ENCODE results near the gene OR7C1. TPM values are rescaled to one million over a fixed set of nuclear protein-coding genes. Genes with fewer than 3 reads are reported as not detected.

The OR7C1 gene
- polyA plus RNA-seq, 1 of the 3 experiments (the other 2 are of a cell fraction): not detected

- H3K79me2 ChIP-seq (ENCODE audit: insufficient read depth): no peaks in the 10 kb centered on the region
- ChIA-PET POLR2A (no interaction called here), CTCF (interaction anchor here (1.0 kb wide), 1 partner anchor 17 kb away, joined by 3 read pairs; no protein-coding TSS in a partner anchor)
- no peak overlapping the region for H2AFZ ChIP-seq (ENCODE audit: low read depth)
- TF ChIP-seq TAF1 (IDR thresholded peaks at IDR 0.05; ENCODE audit: borderline replicate concordance, low read depth, low read length): no peak
- no peak for TF ChIP-seq SIN3A (IDR thresholded peaks at IDR 0.05; ENCODE audit: borderline replicate concordance, low read depth, low read length)
- no peak for TF ChIP-seq RAD21 (IDR thresholded peaks at IDR 0.05; ENCODE audit: low read length)
- no peak for TF ChIP-seq POLR2AphosphoS5 (IDR thresholded peaks at IDR 0.05; ENCODE audit: low read depth, low read length)
- TF ChIP-seq FOXJ3 (CRISPR knock-in tag; IDR thresholded peaks at IDR 0.05): no peak
- TF ChIP-seq ZBTB33 (IDR thresholded peaks at IDR 0.05; ENCODE audit: borderline replicate concordance, low read depth): no peak
- H3K36me3 ChIP-seq (replicated peaks in 1 of 2; ENCODE audit: control insufficient read depth in 1 of 2, insufficient read depth in 2 of 2, low read length in 1 of 2): no peaks in the 10 kb centered on the region
- H3K27me3 ChIP-seq (ENCODE audit: insufficient read depth): peaks cover 23% of the 10 kb centered on the region; the same call in 1 of the 2 replicates
- no peaks in the 10 kb centered on the region for H3K9me3 ChIP-seq
- no peaks in the 10 kb centered on the region for H3K9me2 ChIP-seq
- H3K4me3 ChIP-seq (ENCODE audit: low read depth in 2 of 2, low read length in 1 of 2): no peak overlapping the region
- H3K4me1 ChIP-seq (ENCODE audit: control insufficient read depth in 1 of 2, insufficient read depth in 2 of 2, low read depth in 1 of 2, low read length in 1 of 2): no peaks in the 10 kb centered on the region
- no peaks in the 10 kb centered on the region for H3F3A ChIP-seq (replicated peaks; ENCODE audit: insufficient read depth)
- no peak overlapping the region for H3K27ac ChIP-seq (ENCODE audit: low read depth in 2 of 2, low read length in 1 of 2)
- no peak overlapping the region for H3K9ac ChIP-seq
- H3K4me2 ChIP-seq: no peak overlapping the region
- 4% methylated on average over 4 of the region's 5 CpGs for WGBS (ENCODE audit: low lambda C conversion rate)
- H4K20me1 ChIP-seq (ENCODE audit: insufficient read depth): no peaks in the 10 kb centered on the region
- no peak for DNase-seq
These were observed 65.8 kb downstream of the OR7C1 start for GRCh38 chr19:14769201-14769600.

GRCh38 chr19:14768001-14768400 is 67.0 kb downstream of the OR7C1 start:
- Histone ChIP-seq H3K9me2 (no peaks in the 10 kb centered on the region), H2AFZ (ENCODE audit: low read depth) (no peak overlapping the region), H3K79me2 (ENCODE audit: insufficient read depth) (no peaks in the 10 kb centered on the region), H3K9ac (no peak overlapping the region), H3K27me3 (ENCODE audit: insufficient read depth) (peaks cover 21% of the 10 kb centered on the region; the same call in 1 of the 2 replicates), H3K27ac (ENCODE audit: low read depth in 2 of 2, low read length in 1 of 2) (no peak overlapping the region), H3K4me2 (no peak overlapping the region), H3K4me3 (ENCODE audit: low read depth in 2 of 2, low read length in 1 of 2) (no peak overlapping the region), H3K36me3 (replicated peaks in 1 of 2; ENCODE audit: control insufficient read depth in 1 of 2, insufficient read depth in 2 of 2, low read length in 1 of 2) (no peaks in the 10 kb centered on the region), H3F3A (replicated peaks; ENCODE audit: insufficient read depth) (no peaks in the 10 kb centered on the region), H3K9me3 (no peaks in the 10 kb centered on the region), H4K20me1 (ENCODE audit: insufficient read depth) (no peaks in the 10 kb centered on the region), H3K4me1 (ENCODE audit: control insufficient read depth in 1 of 2, insufficient read depth in 2 of 2, low read depth in 1 of 2, low read length in 1 of 2) (no peaks in the 10 kb centered on the region)
- 0% methylated on average over 2 of the region's 2 CpGs for WGBS (ENCODE audit: low lambda C conversion rate)
- no peak for TF ChIP-seq PBX3 (IDR thresholded peaks at IDR 0.05)
- TF ChIP-seq TEAD4 (IDR thresholded peaks at IDR 0.05; ENCODE audit: borderline replicate concordance, insufficient read depth): no peak
- no peak for TF ChIP-seq IRF3 (IDR thresholded peaks at IDR 0.05; ENCODE audit: low read depth, low read length)
- no peak for TF ChIP-seq ZBTB33 (IDR thresholded peaks at IDR 0.05; ENCODE audit: borderline replicate concordance, low read depth)
- TF ChIP-seq GABPA (IDR thresholded peaks at IDR 0.05; ENCODE audit: low read depth): no peak
- TF ChIP-seq ELF1 (IDR thresholded peaks at IDR 0.05): no peak
- TF ChIP-seq JUND (IDR thresholded peaks at IDR 0.05): no peak
- TF ChIP-seq, protein P1, sequence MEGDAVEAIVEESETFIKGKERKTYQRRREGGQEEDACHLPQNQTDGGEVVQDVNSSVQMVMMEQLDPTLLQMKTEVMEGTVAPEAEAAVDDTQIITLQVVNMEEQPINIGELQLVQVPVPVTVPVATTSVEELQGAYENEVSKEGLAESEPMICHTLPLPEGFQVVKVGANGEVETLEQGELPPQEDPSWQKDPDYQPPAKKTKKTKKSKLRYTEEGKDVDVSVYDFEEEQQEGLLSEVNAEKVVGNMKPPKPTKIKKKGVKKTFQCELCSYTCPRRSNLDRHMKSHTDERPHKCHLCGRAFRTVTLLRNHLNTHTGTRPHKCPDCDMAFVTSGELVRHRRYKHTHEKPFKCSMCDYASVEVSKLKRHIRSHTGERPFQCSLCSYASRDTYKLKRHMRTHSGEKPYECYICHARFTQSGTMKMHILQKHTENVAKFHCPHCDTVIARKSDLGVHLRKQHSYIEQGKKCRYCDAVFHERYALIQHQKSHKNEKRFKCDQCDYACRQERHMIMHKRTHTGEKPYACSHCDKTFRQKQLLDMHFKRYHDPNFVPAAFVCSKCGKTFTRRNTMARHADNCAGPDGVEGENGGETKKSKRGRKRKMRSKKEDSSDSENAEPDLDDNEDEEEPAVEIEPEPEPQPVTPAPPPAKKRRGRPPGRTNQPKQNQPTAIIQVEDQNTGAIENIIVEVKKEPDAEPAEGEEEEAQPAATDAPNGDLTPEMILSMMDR (IDR thresholded peaks at IDR 0.05): no peak
- TF ChIP-seq FOXJ3 (CRISPR knock-in tag; IDR thresholded peaks at IDR 0.05): no peak
- no peak for TF ChIP-seq GATA2 (CRISPR knock-in tag; IDR thresholded peaks at IDR 0.05)
- no peak for TF ChIP-seq FOSL2 (IDR thresholded peaks at IDR 0.05; ENCODE audit: borderline replicate concordance, low read depth)
- TF ChIP-seq CHD2 (IDR thresholded peaks at IDR 0.05; ENCODE audit: low read length, partially characterized antibody): no peak
- no peak for TF ChIP-seq MEF2A (IDR thresholded peaks at IDR 0.05; ENCODE audit: borderline replicate concordance, low read depth)
- no peak for TF ChIP-seq EP300 (IDR thresholded peaks at IDR 0.05; ENCODE audit: borderline replicate concordance in 1 of 2, low read depth in 1 of 2, low read length in 1 of 2)
- TF ChIP-seq USF2 (IDR thresholded peaks at IDR 0.05; ENCODE audit: borderline replicate concordance, low read depth, low read length): no peak
- no peak for TF ChIP-seq TAF1 (IDR thresholded peaks at IDR 0.05; ENCODE audit: borderline replicate concordance, low read depth, low read length)
- ChIA-PET CTCF (no interaction called here), POLR2A (no interaction called here)
- DNase-seq: no peak
